OCI-LY3 (cell line): ENCODE data around the gene MOB4.

ENCODE experiments used
- H2AFZ ChIP-seq: fragments of 200-600, 300-600 bp; shearing (Covaris generic); 2 replicates; pipeline ENCODE4 v1.6.0; 2014; ENCODE audit warnings: antibody characterized with exemption, low read depth, low read length
- H3K27ac ChIP-seq: fragments of 200-600, 300-600 bp; sonication (generic); 2 replicates; pipeline ENCODE4 v1.5.1; 2014; ENCODE audit warnings: mild to moderate bottlenecking, low read length, moderate library complexity, mixed read lengths
- H3K27me3 ChIP-seq: fragments of 200-600, 300-600 bp; sonication (generic); 2 replicates; pipeline ENCODE4 v1.6.1; 2014; ENCODE audit warnings: low read depth, low read length, mixed read lengths
- H3K36me3 ChIP-seq: fragments of 200-600, 300-600 bp; sonication (generic); replicated peaks from 2 replicates; pipeline ENCODE3; 2014; ENCODE audit warnings: low read depth, low read length, mixed read lengths
- H3K4me1 ChIP-seq: fragments of 300-600, 200-600 bp; sonication (generic); 2 replicates; pipeline ENCODE4 v1.6.1; 2014; ENCODE audit warnings: low read length, mixed read lengths
- H3K4me2 ChIP-seq: fragments of 200-600, 300-600 bp; sonication (generic); 2 replicates; pipeline ENCODE4 v1.6.1; 2014; ENCODE audit warnings: low read length, mixed read lengths
- H3K4me3 ChIP-seq: fragments of 300-600, 200-600 bp; sonication (generic); 2 replicates; pipeline ENCODE4 v1.5.1; 2014; ENCODE audit warnings: antibody characterized with exemption, mild to moderate bottlenecking, low read length, moderate library complexity
- H3K79me2 ChIP-seq: fragments of 300-600, 200-600 bp; shearing (Covaris generic); 2 replicates; pipeline ENCODE4 v1.6.1; 2014; ENCODE audit warnings: mild to moderate bottlenecking, low read length, mixed read lengths
- H3K9ac ChIP-seq: fragments of 300-600, 200-600 bp; shearing (Covaris generic); 2 replicates; pipeline ENCODE4 v1.6.0; 2014; ENCODE audit warnings: mild to moderate bottlenecking, low read length, moderate library complexity
- H3K9me3 ChIP-seq: fragments of 200-600, 300-600 bp; shearing (Covaris generic); 2 replicates; pipeline ENCODE4 v1.6.1; 2014; ENCODE audit warnings: low read length, mixed read lengths; ENCODE audit not compliant: insufficient read depth
- H4K20me1 ChIP-seq: fragments of 200-600, 300-600 bp; sonication (generic); 2 replicates; pipeline ENCODE4 v1.6.1; 2016; ENCODE audit warnings: low read length, mixed read lengths; ENCODE audit not compliant: insufficient read depth
- CTCF ChIP-seq: fragments of 200-600, 300-600 bp; sonication (generic); IDR thresholded peaks from 2 replicates; pipeline ENCODE4 v1.5.1; 2014; ENCODE audit warnings: antibody characterized with exemption, low read length, low read depth
- EZH2phosphoT487 ChIP-seq: fragments of 200-600 bp; shearing (Covaris generic); IDR thresholded peaks from 2 replicates; pipeline ENCODE4 v1.6.1; 2018; ENCODE audit warnings: antibody characterized with exemption, mixed run types, low read depth

The MOB4 gene

GRCh38 chr2:197556456-197556855 lies 40.6 kb downstream of the MOB4 start:
- Histone ChIP-seq H3K36me3 (peaks cover 14% of the 10 kb centered on the region), H3K4me1 (no peaks in the 10 kb centered on the region), H2AFZ (no peak overlapping the region), H3K4me2 (no peak overlapping the region), H3K27ac (no peak overlapping the region), H3K27me3 (no peaks in the 10 kb centered on the region), H3K9ac (no peak overlapping the region), H3K79me2 (no peaks in the 10 kb centered on the region), H3K4me3 (no peak overlapping the region), H4K20me1 (no peaks in the 10 kb centered on the region), H3K9me3 (no peaks in the 10 kb centered on the region)
- no peak for TF ChIP-seq CTCF

GRCh38 chr2:197558393-197558792 lies 42.5 kb downstream of the MOB4 start:
- peaks cover 12% of the 10 kb centered on the region for H3K36me3 ChIP-seq
- H2AFZ ChIP-seq = no peak overlapping the region
- H3K27me3 ChIP-seq = no peaks in the 10 kb centered on the region
- H3K9me3 ChIP-seq = no peaks in the 10 kb centered on the region
- H3K9ac ChIP-seq = no peak overlapping the region
- no peaks in the 10 kb centered on the region for H3K4me1 ChIP-seq
- no peak overlapping the region for H3K4me3 ChIP-seq
- no peak overlapping the region for H3K4me2 ChIP-seq
- no peaks in the 10 kb centered on the region for H3K79me2 ChIP-seq
- H4K20me1 ChIP-seq = no peaks in the 10 kb centered on the region
- TF ChIP-seq EZH2phosphoT487 (no peak), CTCF (no peak)
- H3K27ac ChIP-seq = no peak overlapping the region

- Histone ChIP-seq H3K9ac (no peak overlapping the region), H3K4me1 (no peaks in the 10 kb centered on the region), H3K36me3 (peaks cover 9% of the 10 kb centered on the region), H4K20me1 (no peaks in the 10 kb centered on the region), H2AFZ (no peak overlapping the region), H3K4me3 (no peak overlapping the region), H3K4me2 (no peak overlapping the region), H3K27me3 (no peaks in the 10 kb centered on the region), H3K9me3 (no peaks in the 10 kb centered on the region), H3K79me2 (no peaks in the 10 kb centered on the region), H3K27ac (no peak overlapping the region)
- TF ChIP-seq CTCF (no peak), EZH2phosphoT487 (no peak)
These were observed 43.8 kb downstream of the MOB4 start for GRCh38 chr2:197559681-197560080.

GRCh38 chr2:197560146-197560665 lies 44.3 kb downstream of the MOB4 start:
- Histone ChIP-seq H3K36me3 (peaks cover 9% of the 10 kb centered on the region), H4K20me1 (no peaks in the 10 kb centered on the region), H3K4me2 (no peak overlapping the region), H3K27me3 (no peaks in the 10 kb centered on the region), H3K27ac (no peak overlapping the region), H2AFZ (no peak overlapping the region), H3K79me2 (no peaks in the 10 kb centered on the region), H3K4me3 (no peak overlapping the region), H3K4me1 (no peaks in the 10 kb centered on the region), H3K9ac (no peak overlapping the region), H3K9me3 (no peaks in the 10 kb centered on the region)
- TF ChIP-seq EZH2phosphoT487 (no peak), CTCF (no peak)
